ENCODE results near the gene MALAT1. TPM values are rescaled to one million over a fixed set of nuclear protein-coding genes. Genes with fewer than 3 reads are reported as not detected.

Gene MALAT1
- total and polyA plus RNA-seq, 10 of the 15 experiments (the other 5 are each of a cell fraction or from before 2014, with no cell fraction given): 448 to 8,160 (median 2,019) TPM

DNA sequence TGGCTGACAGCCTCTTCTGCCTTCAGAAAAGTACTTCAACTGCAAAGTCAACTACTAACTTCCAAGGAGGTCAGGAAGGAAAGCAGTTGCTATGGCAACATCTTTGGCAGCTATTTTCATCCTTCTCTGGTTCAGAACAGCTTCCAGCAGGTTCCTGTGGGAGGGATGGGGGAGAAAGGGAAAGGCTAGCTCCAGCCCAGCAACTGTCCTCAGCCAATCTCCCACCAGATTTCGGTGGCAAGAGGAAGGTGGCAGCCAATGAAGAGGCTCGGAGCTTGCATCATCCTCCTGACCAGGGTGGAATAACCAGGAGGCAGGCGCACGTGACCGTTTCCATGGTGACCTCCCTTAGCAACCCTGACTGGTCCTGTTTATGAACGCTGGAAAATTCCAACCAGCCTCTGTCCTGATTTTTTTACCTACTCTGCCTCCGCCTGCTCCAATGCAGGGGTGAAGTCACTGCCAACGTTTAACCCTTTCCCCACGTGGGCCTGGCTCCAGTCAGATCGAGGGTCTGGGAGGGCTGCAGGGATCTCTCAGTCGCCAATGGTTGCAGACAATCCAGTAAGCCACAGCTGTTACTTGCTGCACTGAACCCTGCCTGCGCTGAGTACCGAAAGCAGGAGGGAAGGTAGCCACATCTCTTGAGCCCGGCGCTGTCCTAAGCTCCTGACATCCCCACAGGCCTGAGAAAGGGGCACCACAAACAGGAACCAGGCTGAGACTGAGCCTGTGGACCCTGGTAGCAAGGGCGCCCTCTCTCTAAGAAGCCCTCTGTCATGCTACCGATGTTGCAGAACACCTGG lies 11.2 kb upstream of the MALAT1 start (continued):
- peak in 1 of 3 experiments; percentile 12; a peak in 2 of 6 replicates for TF ChIP-seq CTCF (IDR thresholded peaks at IDR 0.05 in 2 of 3, conservative IDR thresholded peaks at IDR 0.05 in 1 of 3; ENCODE audit: control insufficient read depth in 2 of 3, extremely low read depth in 1 of 3, insufficient read depth in 1 of 3, low read depth in 3 of 3, low read length in 3 of 3)
- no peak for TF ChIP-seq SPI1 (IDR thresholded peaks at IDR 0.05; ENCODE audit: borderline replicate concordance, insufficient read depth, low read depth, low read length)
- TF ChIP-seq NFYB (IDR thresholded peaks at IDR 0.05; ENCODE audit: insufficient read depth, low read depth, low read length): peak; percentile 93
- TF ChIP-seq, protein P1, sequence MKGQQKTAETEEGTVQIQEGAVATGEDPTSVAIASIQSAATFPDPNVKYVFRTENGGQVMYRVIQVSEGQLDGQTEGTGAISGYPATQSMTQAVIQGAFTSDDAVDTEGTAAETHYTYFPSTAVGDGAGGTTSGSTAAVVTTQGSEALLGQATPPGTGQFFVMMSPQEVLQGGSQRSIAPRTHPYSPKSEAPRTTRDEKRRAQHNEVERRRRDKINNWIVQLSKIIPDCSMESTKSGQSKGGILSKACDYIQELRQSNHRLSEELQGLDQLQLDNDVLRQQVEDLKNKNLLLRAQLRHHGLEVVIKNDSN (IDR thresholded peaks at IDR 0.05; ENCODE audit: borderline replicate concordance, extremely low read length, insufficient read depth, low read depth, low read length): peak; percentile 94
- no peak for TF ChIP-seq HCFC1 (IDR thresholded peaks at IDR 0.05; ENCODE audit: low read length)
- no peak for TF ChIP-seq SREBF2 (IDR thresholded peaks at IDR 0.05; ENCODE audit: low read length)
- no peak for TF ChIP-seq POLR2AphosphoS2 (IDR thresholded peaks at IDR 0.05; ENCODE audit: low read depth, low read length)
- TF ChIP-seq SUZ12 (IDR thresholded peaks at IDR 0.05; ENCODE audit: unreplicated experiment): no peak
- no peak for TF ChIP-seq PAX8 (IDR thresholded peaks at IDR 0.05)
- no peak for TF ChIP-seq MTA2 (IDR thresholded peaks at IDR 0.05; ENCODE audit: low read depth)
- TF ChIP-seq SMAD5 (IDR thresholded peaks at IDR 0.05; ENCODE audit: low read depth): no peak
- peak; percentile 49; the same call in 1 of the 2 replicates for TF ChIP-seq MAX (IDR thresholded peaks at IDR 0.05; ENCODE audit: low read depth, low read length)
- no peak for TF ChIP-seq CEBPZ (IDR thresholded peaks at IDR 0.05; ENCODE audit: low read depth, low read length)
- TF ChIP-seq ELK1 (IDR thresholded peaks at IDR 0.05; ENCODE audit: low read depth, low read length): no peak
- no peak for TF ChIP-seq ESRRA (IDR thresholded peaks at IDR 0.05; ENCODE audit: low read length)
- TF ChIP-seq CREB1 (IDR thresholded peaks at IDR 0.05; ENCODE audit: low read depth): no peak
- TF ChIP-seq LARP7 (IDR thresholded peaks at IDR 0.05): peak; percentile 71; the same call in 1 of the 2 replicates
- TF ChIP-seq MEF2B (IDR thresholded peaks at IDR 0.05; ENCODE audit: partially characterized antibody, poor library complexity, severe bottlenecking): no peak
- no peak for TF ChIP-seq SUPT20H (IDR thresholded peaks at IDR 0.05; ENCODE audit: borderline replicate concordance, control insufficient read depth, low read depth, low read length)
- no peak for TF ChIP-seq MYC (IDR thresholded peaks at IDR 0.05; ENCODE audit: insufficient read depth, insufficient read length, insufficient replicate concordance, low read length, severe bottlenecking)
- no peak for TF ChIP-seq KAT2A (conservative IDR thresholded peaks at IDR 0.05; ENCODE audit: control insufficient read depth, low read depth, low read length)
- no peak for TF ChIP-seq NRF1 (conservative IDR thresholded peaks at IDR 0.05; ENCODE audit: low read depth, low read length)

All from GM12878 (cell line).